AG04450 (cell line): ENCODE measurements around the gene LCE7A. TPM values are rescaled to one million over a fixed set of nuclear protein-coding genes. Genes with fewer than 3 reads are reported as not detected.

ENCODE experiments used
- CTCF ChIA-PET: fragments of 300-600, 350-600 bp; formaldehyde crosslinking; extraction: SDS; loops from one replicate; lab custom pipeline; 2022; ENCODE audit warnings: antibody characterized with exemption, inconsistent platforms; lab: Charles Lee
- POLR2A ChIA-PET: fragments of 350-600 bp; formaldehyde crosslinking; extraction: SDS; loops from one replicate; lab custom pipeline; 2021; ENCODE audit warnings: antibody characterized with exemption, inconsistent platforms; lab: Yijun Ruan, JAX
- DNase-seq: peaks from one replicate; pipeline ENCODE4 v3.0.0-alpha.2; 2011; ENCODE audit warnings: low read depth, low spot score
- H3K27ac ChIP-seq: one replicate; pipeline ENCODE4 v1.5.1; 2012; ENCODE audit warnings: low read depth, low read length, control low read depth
- H3K27me3 ChIP-seq: one replicate; pipeline ENCODE4 v1.6.0; 2012; ENCODE audit warnings: low read length; ENCODE audit not compliant: control insufficient read depth, insufficient read depth
- H3K4me3 ChIP-seq: 2 replicates; pipeline ENCODE4 v1.5.1; 2011; ENCODE audit warnings: mild to moderate bottlenecking, low read depth, low read length, control low read depth
- H3K9me3 ChIP-seq: 2 replicates; pipeline ENCODE4 v1.5.1; 2012; ENCODE audit warnings: low read length; ENCODE audit not compliant: control insufficient read depth, insufficient read depth
- CTCF ChIP-seq: IDR thresholded peaks from 2 replicates; pipeline ENCODE4 v1.5.1; 2011; ENCODE audit warnings: low read depth, low read length, control low read depth, inconsistent platforms
- polyA plus RNA-seq: library from polyadenylated mRNA; depleted of rRNA; stranded (reverse); fragments of >200 nt; gene quantifications from 2 replicates; pipeline ENCODE4 v1.2.3, GENCODE V29; 2011; rRNA removed

LCE7A gene
- polyA plus RNA-seq, 1 experiment, result not detected

DNA sequence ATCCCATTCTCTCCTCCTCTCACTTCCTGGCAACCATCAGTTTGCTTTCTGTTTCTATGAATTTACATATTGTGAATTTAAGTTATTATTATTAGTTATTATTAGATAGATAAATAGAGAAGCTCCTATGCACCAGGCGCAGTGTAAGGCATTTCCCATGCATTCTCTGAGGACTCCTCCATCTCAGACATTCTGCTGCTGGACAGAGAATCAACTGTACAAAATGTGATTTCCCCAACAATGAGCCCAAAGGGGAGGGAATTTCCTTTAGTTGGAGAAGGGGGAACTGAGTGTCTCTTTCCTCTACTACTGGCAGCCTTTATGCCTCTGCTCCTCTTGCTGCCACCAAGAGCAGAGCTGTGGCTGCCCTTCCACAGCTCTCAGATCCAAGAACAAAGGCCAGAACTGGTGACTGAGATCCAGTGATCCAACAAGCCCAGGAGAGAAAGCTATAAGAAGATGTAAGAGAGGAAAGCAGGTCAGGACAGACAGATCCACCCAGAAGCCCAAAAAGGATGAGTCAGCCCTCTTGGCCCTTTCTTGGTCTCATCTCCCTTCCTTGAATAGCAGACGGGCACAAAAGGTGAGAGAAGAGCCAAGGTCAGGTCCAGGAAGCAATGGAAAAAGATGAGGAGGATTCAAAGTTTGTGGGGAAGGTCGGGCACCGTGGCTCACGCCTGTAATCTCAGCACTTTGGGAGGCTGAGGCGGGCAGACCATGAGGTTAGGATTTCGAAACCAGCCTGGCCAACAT lies 45.1 kb downstream of the LCE7A start:
- POLR2A ChIA-PET, result no interaction called here
- Histone ChIP-seq H3K27me3 (no peaks in the 10 kb centered on the region), H3K9me3 (peaks cover 8% of the 10 kb centered on the region; the same call in 1 of the 2 replicates), H3K4me3 (no peak overlapping the region), H3K27ac (no peak overlapping the region)
- CTCF ChIA-PET, result no interaction called here
- TF ChIP-seq CTCF, result no peak
- DNase-seq, result no peak

GRCh38 chr1:152906023-152906565 lies 46.3 kb downstream of the LCE7A start:
- peaks cover 20% of the 10 kb centered on the region for H3K9me3 ChIP-seq
- H3K4me3 ChIP-seq, result no peak overlapping the region
- ChIA-PET POLR2A (no interaction called here), CTCF (no interaction called here)
- H3K27me3 ChIP-seq, result no peaks in the 10 kb centered on the region
- H3K27ac ChIP-seq, result no peak overlapping the region
- no peak for TF ChIP-seq CTCF
- no peak for DNase-seq

DNA sequence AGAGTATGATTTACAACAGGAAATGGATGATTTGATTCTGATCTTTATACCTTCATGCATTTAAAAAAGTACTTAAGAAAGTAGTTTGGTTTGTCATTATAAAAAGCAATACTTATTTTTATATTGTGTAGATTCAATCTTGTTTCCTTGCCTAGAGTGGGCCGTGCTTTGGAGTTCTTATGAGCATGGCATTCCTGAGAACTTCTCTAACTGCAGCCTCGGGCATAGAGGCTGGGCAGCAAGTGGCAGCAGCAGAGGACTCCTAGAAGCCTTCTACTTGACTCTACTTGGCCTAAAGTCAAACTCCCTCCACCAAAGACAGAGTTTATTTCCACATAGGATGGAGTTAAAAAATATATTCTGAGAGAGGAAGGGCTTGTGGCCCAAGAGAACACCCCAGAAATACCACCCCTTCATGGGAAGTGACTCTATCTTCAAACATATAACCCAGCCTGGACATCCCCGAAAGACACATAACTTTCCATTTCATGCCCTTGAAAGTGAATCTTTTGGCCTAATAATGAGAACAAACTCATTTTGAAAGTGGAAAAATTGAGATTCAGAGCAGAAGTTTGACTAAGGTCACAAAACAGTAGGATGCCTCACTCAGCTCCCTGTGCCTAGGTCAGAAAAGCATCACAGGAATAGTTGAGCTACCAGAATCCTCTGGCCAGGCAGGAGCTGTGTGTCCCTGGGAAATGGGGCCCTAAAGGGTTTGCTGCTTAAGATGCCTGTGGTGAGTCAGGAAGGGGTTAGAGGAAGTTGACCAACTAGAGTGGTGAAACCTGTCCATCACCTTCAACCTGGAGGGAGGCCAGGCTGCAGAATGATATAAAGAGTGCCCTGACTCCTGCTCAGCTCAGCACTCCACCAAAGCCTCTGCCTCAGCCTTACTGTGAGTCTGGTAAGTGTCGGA lies 48.1 kb downstream of the LCE7A start, which contains the start of gene IVL:
TSS of gene IVL (plus strand) at position 861 of the 916 bp plus-strand sequence. CDS start 1,252 bp downstream, outside the sequence.
- POLR2A ChIA-PET, result no interaction called here
- Histone ChIP-seq H3K4me3 (no peak within 1 kb of the TSS), H3K9me3 (peaks cover 24% of the 10 kb centered on the region), H3K27me3 (no peaks in the 10 kb centered on the region), H3K27ac (no peak within 1 kb of the TSS)
- DNase-seq, result no peak
- TF ChIP-seq CTCF, result no peak
- CTCF ChIA-PET, result no interaction called here

- TF ChIP-seq CTCF, result no peak
- POLR2A ChIA-PET, result no interaction called here
- no peaks in the 10 kb centered on the region for H3K27me3 ChIP-seq
- H3K9me3 ChIP-seq, result peaks cover 24% of the 10 kb centered on the region
- H3K27ac ChIP-seq, result no peak overlapping the region
- CTCF ChIA-PET, result no interaction called here
- no peak for DNase-seq
- H3K4me3 ChIP-seq, result no peak overlapping the region
Measured at GRCh38 chr1:152909206-152909605, 49.4 kb downstream of the LCE7A start.

Other genes with a start within 250 kb of the LCE7A start
- not detected in 2 replicates for gene LCE3B, start 246.2 kb upstream of the LCE7A start, polyA plus RNA-seq
- gene LCE3A, start 236.9 kb upstream of the LCE7A start, polyA plus RNA-seq, result not detected in 2 replicates
- not detected in 2 replicates for gene LCE2D, start 196.6 kb upstream of the LCE7A start, polyA plus RNA-seq
- gene LCE2C, start 184.7 kb upstream of the LCE7A start, polyA plus RNA-seq, result not detected in 2 replicates
- not detected in 2 replicates for gene LCE2B, start 173.9 kb upstream of the LCE7A start, polyA plus RNA-seq
- not detected in 2 replicates for gene LCE2A, start 161.7 kb upstream of the LCE7A start, polyA plus RNA-seq
- not detected in 2 replicates for gene LCE4A, start 151.8 kb upstream of the LCE7A start, polyA plus RNA-seq
- gene KPRP, start 102.0 kb upstream of the LCE7A start, polyA plus RNA-seq, result not detected in 2 replicates
- not detected in 2 replicates for gene LCE1F, start 84.9 kb upstream of the LCE7A start, polyA plus RNA-seq
- gene LCE1E, start 73.7 kb upstream of the LCE7A start, polyA plus RNA-seq, result not detected in 2 replicates
- gene LCE1D, start 63.3 kb upstream of the LCE7A start, polyA plus RNA-seq, result not detected in 2 replicates
- not detected in 2 replicates for gene LCE1C, start 53.3 kb upstream of the LCE7A start, polyA plus RNA-seq
- not detected in 2 replicates for gene LCE1B, start 48.0 kb upstream of the LCE7A start, polyA plus RNA-seq
- not detected in 2 replicates for gene LCE1A, start 32.5 kb upstream of the LCE7A start, polyA plus RNA-seq
- not detected in 2 replicates for gene LCE6A, start 17.1 kb upstream of the LCE7A start, polyA plus RNA-seq
- not detected in 2 replicates for gene SMCP, start 18.3 kb downstream of the LCE7A start, polyA plus RNA-seq
- gene IVL, start 48.5 kb downstream of the LCE7A start, polyA plus RNA-seq, result not detected in 2 replicates
- gene SPRR5, start 87.2 kb downstream of the LCE7A start, polyA plus RNA-seq, result not detected in 2 replicates
- gene SPRR4, start 110.7 kb downstream of the LCE7A start, polyA plus RNA-seq, result not detected in 2 replicates
- gene SPRR1A, start 124.1 kb downstream of the LCE7A start, polyA plus RNA-seq, result not detected in 2 replicates
- gene SPRR3, start 141.8 kb downstream of the LCE7A start, polyA plus RNA-seq, result not detected in 2 replicates
- not detected in 2 replicates for gene SPRR1B, start 171.2 kb downstream of the LCE7A start, polyA plus RNA-seq
- not detected in 2 replicates for gene SPRR2D, start 181.1 kb downstream of the LCE7A start, polyA plus RNA-seq
- not detected in 2 replicates for gene SPRR2A, start 197.5 kb downstream of the LCE7A start, polyA plus RNA-seq
- not detected in 2 replicates for gene SPRR2B, start 211.6 kb downstream of the LCE7A start, polyA plus RNA-seq
- gene SPRR2E, start 234.5 kb downstream of the LCE7A start, polyA plus RNA-seq, result not detected in 2 replicates